ENCODE data around the gene GFAP. TPM values are rescaled to one million over a fixed set of nuclear protein-coding genes. Genes with fewer than 3 reads are reported as not detected.

GFAP gene
- total RNA-seq, 1 donor: under 0.01 TPM

- DNase-seq (ENCODE audit: insufficient read length, low spot score, missing footprints): no peak
- no peak overlapping the region for H3K4me3 ChIP-seq (ENCODE audit: insufficient read depth, low read length)
- H3K79me2 ChIP-seq (ENCODE audit: insufficient read depth, low read length): no peaks in the 10 kb centered on the region
- H3K36me3 ChIP-seq (ENCODE audit: insufficient read depth, low read length): peaks cover 74% of the 10 kb centered on the region
- H3K27me3 ChIP-seq (ENCODE audit: insufficient read depth, low read length): no peaks in the 10 kb centered on the region
- no peaks in the 10 kb centered on the region for H3K4me1 ChIP-seq (ENCODE audit: insufficient read depth, low read length)
- H3K27ac ChIP-seq (ENCODE audit: low read depth, low read length): no peak overlapping the region
- H4K20me1 ChIP-seq (ENCODE audit: insufficient read depth, low read length): peaks cover 4% of the 10 kb centered on the region
- no peak for TF ChIP-seq CTCF (IDR thresholded peaks at IDR 0.05; ENCODE audit: extremely low read depth, low read depth, low read length)
- H2AFZ ChIP-seq (ENCODE audit: low read length): no peak overlapping the region
- H3K9me3 ChIP-seq (ENCODE audit: low read depth, low read length): no peaks in the 10 kb centered on the region
- H3K4me2 ChIP-seq (ENCODE audit: insufficient read depth, low read length): no peak overlapping the region
These were observed 35.2 kb downstream of the GFAP start for GRCh38 chr17:44880062-44880461.

GRCh38 chr17:44879376-44879775 lies 35.9 kb downstream of the GFAP start:
- no peaks in the 10 kb centered on the region for H3K79me2 ChIP-seq (ENCODE audit: insufficient read depth, low read length)
- no peak overlapping the region for H3K4me2 ChIP-seq (ENCODE audit: insufficient read depth, low read length)
- no peaks in the 10 kb centered on the region for H3K27me3 ChIP-seq (ENCODE audit: insufficient read depth, low read length)
- no peaks in the 10 kb centered on the region for H3K9me3 ChIP-seq (ENCODE audit: low read depth, low read length)
- peaks cover 71% of the 10 kb centered on the region for H3K36me3 ChIP-seq (ENCODE audit: insufficient read depth, low read length)
- peaks cover 4% of the 10 kb centered on the region for H4K20me1 ChIP-seq (ENCODE audit: insufficient read depth, low read length)
- no peak overlapping the region for H2AFZ ChIP-seq (ENCODE audit: low read length)
- no peak for TF ChIP-seq CTCF (IDR thresholded peaks at IDR 0.05; ENCODE audit: extremely low read depth, low read depth, low read length)
- H3K27ac ChIP-seq (ENCODE audit: low read depth, low read length): no peak overlapping the region
- DNase-seq (ENCODE audit: insufficient read length, low spot score, missing footprints): no peak
- no peaks in the 10 kb centered on the region for H3K4me1 ChIP-seq (ENCODE audit: insufficient read depth, low read length)
- no peak overlapping the region for H3K4me3 ChIP-seq (ENCODE audit: insufficient read depth, low read length)

- H4K20me1 ChIP-seq (ENCODE audit: insufficient read depth, low read length): peaks cover 4% of the 10 kb centered on the region
- no peak overlapping the region for H3K27ac ChIP-seq (ENCODE audit: low read depth, low read length)
- H2AFZ ChIP-seq (ENCODE audit: low read length): no peak overlapping the region
- no peaks in the 10 kb centered on the region for H3K27me3 ChIP-seq (ENCODE audit: insufficient read depth, low read length)
- peak; percentile 87 for DNase-seq (ENCODE audit: insufficient read length, low spot score, missing footprints)
- H3K79me2 ChIP-seq (ENCODE audit: insufficient read depth, low read length): no peaks in the 10 kb centered on the region
- H3K4me3 ChIP-seq (ENCODE audit: insufficient read depth, low read length): no peak overlapping the region
- TF ChIP-seq CTCF (IDR thresholded peaks at IDR 0.05; ENCODE audit: extremely low read depth, low read depth, low read length): peak; percentile 72
- H3K36me3 ChIP-seq (ENCODE audit: insufficient read depth, low read length): peaks cover 74% of the 10 kb centered on the region
- H3K9me3 ChIP-seq (ENCODE audit: low read depth, low read length): no peaks in the 10 kb centered on the region
- H3K4me1 ChIP-seq (ENCODE audit: insufficient read depth, low read length): no peaks in the 10 kb centered on the region
- no peak overlapping the region for H3K4me2 ChIP-seq (ENCODE audit: insufficient read depth, low read length)
These were observed 36.6 kb downstream of the GFAP start for GRCh38 chr17:44878627-44879221.

- Histone ChIP-seq H3K79me2 (ENCODE audit: insufficient read depth, low read length) (no peaks in the 10 kb centered on the region), H3K9me3 (ENCODE audit: low read depth, low read length) (no peaks in the 10 kb centered on the region), H3K27me3 (ENCODE audit: insufficient read depth, low read length) (no peaks in the 10 kb centered on the region), H3K4me3 (ENCODE audit: insufficient read depth, low read length) (no peak overlapping the region), H3K27ac (ENCODE audit: low read depth, low read length) (no peak overlapping the region), H3K36me3 (ENCODE audit: insufficient read depth, low read length) (peaks cover 71% of the 10 kb centered on the region), H2AFZ (ENCODE audit: low read length) (no peak overlapping the region), H4K20me1 (ENCODE audit: insufficient read depth, low read length) (no peaks in the 10 kb centered on the region), H3K4me1 (ENCODE audit: insufficient read depth, low read length) (no peaks in the 10 kb centered on the region), H3K4me2 (ENCODE audit: insufficient read depth, low read length) (no peak overlapping the region)
- no peak for TF ChIP-seq CTCF (IDR thresholded peaks at IDR 0.05; ENCODE audit: extremely low read depth, low read depth, low read length)
- DNase-seq (ENCODE audit: insufficient read length, low spot score, missing footprints): no peak
These were observed 38.2 kb downstream of the GFAP start for GRCh38 chr17:44877121-44877520.

Data from osteoblast (primary cell).